Kidney epithelial cell (primary cell): ENCODE measurements around the gene ZBP1. TPM values are rescaled to one million over a fixed set of nuclear protein-coding genes. Genes with fewer than 3 reads are reported as not detected.
"Not testable (repeated sequence)": the region's sequence is repeated elsewhere in the genome, so short reads cannot be mapped to it uniquely, and the experiment has no call there.

Experiments
- DNase-seq: peaks from one replicate; pipeline ENCODE4 v3.0.0-alpha.2; 2010; ENCODE audit warnings: low read depth
- H3K27me3 ChIP-seq: 2 replicates; pipeline ENCODE4 v1.6.0; 2011; ENCODE audit warnings: low read length; ENCODE audit not compliant: control insufficient read depth, insufficient read depth
- H3K36me3 ChIP-seq: 2 replicates; pipeline ENCODE4 v1.5.1; 2011; ENCODE audit warnings: low read length; ENCODE audit not compliant: control insufficient read depth, insufficient read depth
- H3K4me3 ChIP-seq: 2 replicates; pipeline ENCODE4 v1.5.1; 2011; ENCODE audit warnings: low read depth, mild to moderate bottlenecking, control low read depth, low read length
- CTCF ChIP-seq: IDR thresholded peaks from 2 replicates; pipeline ENCODE4 v1.5.1; 2011; ENCODE audit warnings: mild to moderate bottlenecking, moderate library complexity, low read length, control low read depth, inconsistent platforms; ENCODE audit not compliant: insufficient read depth, poor library complexity, severe bottlenecking
- total RNA-seq: library from RNA; depleted of rRNA; stranded (reverse); fragments of >200 nt; gene quantifications from 2 replicates; pipeline ENCODE4 v1.2.3, GENCODE V29; 2015

The ZBP1 gene
- total RNA-seq, 1 donor from 2014 or later = not detected

DNA sequence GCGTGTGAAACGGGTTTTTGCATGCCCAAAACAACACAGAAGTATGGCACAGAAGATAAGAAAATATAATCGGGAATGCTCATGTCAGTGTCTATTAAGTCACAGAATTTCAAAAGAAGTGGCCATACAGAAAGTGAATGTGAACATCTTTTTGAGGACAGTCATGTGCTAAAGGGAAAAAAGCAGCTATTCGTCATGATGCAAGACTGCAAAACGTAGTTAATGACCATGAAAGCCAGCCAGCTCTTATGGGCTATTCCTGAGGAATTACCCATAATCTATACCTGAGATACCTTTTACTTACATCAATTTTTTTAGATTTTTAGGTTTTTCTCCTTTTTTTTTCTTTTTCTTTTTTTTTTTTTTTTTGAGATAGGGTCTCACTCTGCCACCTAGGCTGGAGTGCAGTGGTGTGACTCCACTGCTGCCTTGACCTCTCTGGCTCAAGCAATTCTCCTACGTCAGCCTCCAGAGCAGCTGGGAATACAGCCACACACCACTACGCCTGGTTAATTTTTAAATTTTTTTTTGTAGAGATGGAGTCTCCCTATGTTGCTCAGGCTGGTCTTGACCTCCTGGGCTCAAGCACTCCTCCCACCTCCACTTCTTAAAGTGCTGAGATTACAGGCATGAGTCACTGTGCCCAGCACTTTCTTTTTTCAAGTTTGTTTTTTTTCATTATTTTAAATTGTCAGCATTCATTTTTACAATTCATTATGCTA, 18.1 kb upstream of the ZBP1 start:
- no peak for TF ChIP-seq CTCF
- H3K27me3 ChIP-seq = no peaks in the 10 kb centered on the region
- no peaks in the 10 kb centered on the region for H3K36me3 ChIP-seq
- DNase-seq = peak; percentile 77
- H3K4me3 ChIP-seq = no peak overlapping the region

DNA sequence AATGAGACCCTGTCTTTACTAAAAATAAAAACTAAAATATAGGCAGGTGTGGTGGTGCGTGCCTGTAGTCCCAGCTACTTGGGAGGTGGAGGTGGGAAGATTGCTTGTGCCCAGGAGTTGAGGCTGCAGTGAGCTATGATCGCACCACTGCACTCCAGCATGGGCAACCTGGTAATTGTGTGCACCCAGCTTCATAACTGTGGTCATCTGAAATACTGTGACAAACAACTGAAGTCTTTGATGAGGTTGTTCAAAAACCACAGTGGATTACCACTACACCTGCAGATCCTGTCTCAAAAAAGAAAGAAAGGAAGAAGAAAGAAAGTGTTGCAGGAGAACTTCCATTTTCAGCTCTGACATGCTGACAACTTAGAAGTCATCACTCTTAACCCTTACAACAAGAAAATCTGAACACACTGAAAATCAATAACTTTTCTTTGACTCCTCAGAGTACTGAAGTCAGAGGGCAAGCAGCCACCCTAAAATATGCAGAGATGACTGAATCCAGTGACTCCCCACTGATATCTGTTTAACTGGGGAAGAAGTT, 13.8 kb upstream of the ZBP1 start:
- H3K27me3 ChIP-seq = no peaks in the 10 kb centered on the region
- DNase-seq = no peak
- H3K4me3 ChIP-seq = no peak overlapping the region
- H3K36me3 ChIP-seq = no peaks in the 10 kb centered on the region
- no peak for TF ChIP-seq CTCF

- no peak overlapping the region for H3K4me3 ChIP-seq
- no peak for DNase-seq
- TF ChIP-seq CTCF = no peak
- no peaks in the 10 kb centered on the region for H3K27me3 ChIP-seq
- H3K36me3 ChIP-seq = no peaks in the 10 kb centered on the region
Observed at GRCh38 chr20:57632286-57632685, 12.1 kb upstream of the ZBP1 start.

DNA sequence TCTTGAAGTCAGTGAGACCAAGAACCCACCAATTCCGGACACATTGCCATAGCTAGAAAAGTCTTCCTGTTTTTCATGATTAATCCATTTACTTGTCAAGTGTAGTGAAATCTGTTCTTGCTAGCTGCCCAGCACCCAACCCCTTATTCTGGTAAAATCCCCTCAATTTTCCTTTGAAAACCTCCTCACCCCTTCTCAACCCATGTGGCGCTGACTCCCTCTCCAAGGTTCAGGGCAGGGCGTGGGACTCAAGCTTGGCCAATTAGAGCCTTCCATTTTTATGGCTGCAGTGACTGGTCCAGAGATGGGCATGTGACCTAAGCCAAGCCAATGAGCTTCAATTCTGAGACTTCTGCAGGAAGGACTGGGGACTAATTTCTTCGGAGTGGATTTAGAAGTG, 9.8 kb upstream of the ZBP1 start:
- DNase-seq = no peak
- TF ChIP-seq CTCF = no peak
- Histone ChIP-seq H3K27me3 (no peaks in the 10 kb centered on the region), H3K36me3 (no peaks in the 10 kb centered on the region), H3K4me3 (no peak overlapping the region)

- not testable (repeated sequence) for DNase-seq, H3K4me3 ChIP-seq, H3K36me3 ChIP-seq
Observed at GRCh38 chr20:57629491-57629901, 9.3 kb upstream of the ZBP1 start.

DNA sequence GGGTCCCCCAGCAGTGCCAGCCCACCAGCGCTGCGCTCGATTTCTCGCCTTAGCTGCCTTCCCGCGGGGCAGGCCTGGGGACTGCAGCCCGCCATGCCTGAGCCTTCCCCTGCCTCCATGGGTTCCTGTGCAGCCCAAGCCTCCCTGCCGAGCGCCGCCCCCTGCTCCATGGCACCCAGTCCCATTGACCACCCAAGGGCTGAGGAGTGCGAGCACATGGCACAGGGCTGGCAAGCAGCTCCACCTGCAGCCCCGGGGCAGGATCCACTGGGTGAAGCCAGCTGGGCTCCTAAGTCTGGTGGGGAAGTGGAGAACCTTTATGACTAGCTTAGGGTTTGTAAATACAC, 8.7 kb upstream of the ZBP1 start:
- not testable (repeated sequence) for H3K4me3 ChIP-seq, H3K36me3 ChIP-seq, DNase-seq

More at GRCh38 chr20:57629491-57629901, 9.3 kb upstream of the ZBP1 start:
- not testable (repeated sequence) for H3K27me3 ChIP-seq

More for the DNA sequence above, 8.7 kb upstream of the ZBP1 start:
- not testable (repeated sequence) for H3K27me3 ChIP-seq
